DOHH2 (cell line): ENCODE measurements around the gene CTIF.

Experiments used
- H3F3A ChIP-seq: fragments of 200-600 bp; sonication (generic), shearing (Covaris generic); 2 replicates; pipeline ENCODE4 v1.6.0; 2016; ENCODE audit warnings: antibody characterized with exemption, mild to moderate bottlenecking; ENCODE audit not compliant: control insufficient read depth, insufficient read depth
- H3K27ac ChIP-seq: fragments of 200-600 bp; sonication (generic); 2 replicates; pipeline ENCODE4 v1.5.1; 2014; ENCODE audit warnings: low read depth, mild to moderate bottlenecking, low read length, moderate library complexity
- H3K27me3 ChIP-seq: fragments of 200-600 bp; sonication (generic); 2 replicates; pipeline ENCODE4 v1.6.1; 2014; ENCODE audit warnings: mild to moderate bottlenecking, low read length, mixed read lengths; ENCODE audit not compliant: control insufficient read depth
- H3K36me3 ChIP-seq: fragments of 200-600 bp; sonication (generic); 2 replicates; pipeline ENCODE4 v1.6.1; 2014; ENCODE audit warnings: mild to moderate bottlenecking, low read length, moderate library complexity, mixed read lengths; ENCODE audit not compliant: control insufficient read depth
- H3K4me1 ChIP-seq: fragments of 200-600 bp; sonication (generic); 2 replicates; pipeline ENCODE4 v1.6.1; 2014; ENCODE audit warnings: mild to moderate bottlenecking, low read length, mixed read lengths; ENCODE audit not compliant: control insufficient read depth
- H3K4me2 ChIP-seq: fragments of 200-600 bp; sonication (generic); 2 replicates; pipeline ENCODE4 v1.6.0; 2014; ENCODE audit warnings: mild to moderate bottlenecking, low read length, moderate library complexity
- H3K4me3 ChIP-seq: fragments of 200-600 bp; sonication (generic); 2 replicates; pipeline ENCODE4 v1.5.1; 2014; ENCODE audit warnings: mild to moderate bottlenecking, low read length, mixed read lengths
- H3K79me2 ChIP-seq: fragments of 200-600 bp; sonication (generic); 2 replicates; pipeline ENCODE4 v1.6.1; 2014; ENCODE audit warnings: mild to moderate bottlenecking, low read length, mixed read lengths; ENCODE audit not compliant: control insufficient read depth
- H3K9me2 ChIP-seq: fragments of 200-600 bp; sonication (generic); replicated peaks from 2 replicates; pipeline ENCODE4 v1.6.1; 2014; ENCODE audit warnings: mild to moderate bottlenecking, low read length, mixed read lengths; ENCODE audit not compliant: control insufficient read depth
- H3K9me3 ChIP-seq: fragments of 200-600 bp; sonication (generic); 2 replicates; pipeline ENCODE4 v1.6.1; 2014; ENCODE audit warnings: antibody characterized with exemption, low read length, mixed read lengths; ENCODE audit not compliant: control insufficient read depth, insufficient read depth
- H4K20me1 ChIP-seq: fragments of 200-600 bp; sonication (generic); 2 replicates; pipeline ENCODE4 v1.6.0; 2014; ENCODE audit warnings: low read depth, mild to moderate bottlenecking, antibody characterized with exemption, low read length, moderate library complexity; ENCODE audit not compliant: control insufficient read depth, insufficient read depth
- CTCF ChIP-seq: fragments of 200-600 bp; sonication (generic); IDR thresholded peaks from one replicate; pipeline ENCODE4 v1.5.1; 2014; ENCODE audit warnings: antibody characterized with exemption, mild to moderate bottlenecking, low read depth, low read length; ENCODE audit not compliant: poor library complexity, severe bottlenecking
- EZH2phosphoT487 ChIP-seq: fragments of 200-600 bp; sonication (generic); IDR thresholded peaks from 2 replicates; pipeline ENCODE4 v1.6.1; 2017; ENCODE audit warnings: borderline replicate concordance, mild to moderate bottlenecking, antibody characterized with exemption, low read length, moderate library complexity, mixed read lengths

CTIF gene

GRCh38 chr18:48564139-48564538, 25.3 kb downstream of the CTIF start:
- Histone ChIP-seq H3K27ac (no peak overlapping the region), H3K27me3 (no peaks in the 10 kb centered on the region), H3K4me2 (no peak overlapping the region), H3K4me3 (no peak overlapping the region), H3K4me1 (no peaks in the 10 kb centered on the region), H4K20me1 (no peaks in the 10 kb centered on the region), H3K9me3 (no peaks in the 10 kb centered on the region), H3K79me2 (no peaks in the 10 kb centered on the region), H3K36me3 (no peaks in the 10 kb centered on the region), H3K9me2 (no peaks in the 10 kb centered on the region), H3F3A (no peaks in the 10 kb centered on the region)
- no peak for TF ChIP-seq EZH2phosphoT487
- no peak for TF ChIP-seq CTCF

GRCh38 chr18:48565105-48565504, 26.3 kb downstream of the CTIF start:
- Histone ChIP-seq H3K9me3 (no peaks in the 10 kb centered on the region), H3K4me3 (no peak overlapping the region), H3K9me2 (no peaks in the 10 kb centered on the region), H4K20me1 (no peaks in the 10 kb centered on the region), H3F3A (no peaks in the 10 kb centered on the region), H3K36me3 (no peaks in the 10 kb centered on the region), H3K27me3 (no peaks in the 10 kb centered on the region), H3K27ac (no peak overlapping the region), H3K4me2 (no peak overlapping the region), H3K79me2 (no peaks in the 10 kb centered on the region), H3K4me1 (no peaks in the 10 kb centered on the region)
- TF ChIP-seq EZH2phosphoT487, result no peak
- no peak for TF ChIP-seq CTCF

GRCh38 chr18:48566589-48566988, 27.8 kb downstream of the CTIF start:
- H3K4me2 ChIP-seq, result no peak overlapping the region

More at GRCh38 chr18:48566589-48566988, 27.8 kb downstream of the CTIF start:
- H3K36me3 ChIP-seq, result no peaks in the 10 kb centered on the region
- H3K9me3 ChIP-seq, result no peaks in the 10 kb centered on the region
- H3K27ac ChIP-seq, result no peak overlapping the region
- TF ChIP-seq EZH2phosphoT487 (no peak), CTCF (no peak)
- H3K9me2 ChIP-seq, result no peaks in the 10 kb centered on the region
- no peaks in the 10 kb centered on the region for H4K20me1 ChIP-seq
- H3F3A ChIP-seq, result no peaks in the 10 kb centered on the region
- H3K4me3 ChIP-seq, result no peak overlapping the region
- no peaks in the 10 kb centered on the region for H3K4me1 ChIP-seq
- no peaks in the 10 kb centered on the region for H3K79me2 ChIP-seq
- H3K27me3 ChIP-seq, result no peaks in the 10 kb centered on the region
